A549 (cell line): ENCODE measurements around the gene CCDC127. TPM values are rescaled to one million over a fixed set of nuclear protein-coding genes. Genes with fewer than 3 reads are reported as not detected.
"Not testable (repeated sequence)": the region's sequence is repeated elsewhere in the genome, so short reads cannot be mapped to it uniquely, and the experiment has no call there.

ENCODE experiments used
- ATAC-seq, 2 experiments: fragments of 200-7000 bp in 1 of 2; fragments of >200 bp in 1 of 2; cut with Nextera tagmentation in 1 of 2; cut with Tn5 transposase in 1 of 2; 3 replicates each; pipeline versions ENCODE4 v1.8.0 to v1.9.1; 2018 to 2020; ENCODE audit warnings: mild to moderate bottlenecking in 1 of 2, moderate library complexity in 1 of 2
- CTCF ChIA-PET: fragments of 300-600 bp; sonication (Branson Sonifier 250); formaldehyde crosslinking; extraction: SDS; loops from one replicate; lab custom pipeline; 2021; ENCODE audit warnings: antibody characterized with exemption, inconsistent platforms; lab: Yijun Ruan, JAX
- POLR2A ChIA-PET: fragments of 350-600 bp; formaldehyde crosslinking; extraction: SDS; loops from one replicate; lab custom pipeline; 2021; ENCODE audit warnings: antibody characterized with exemption, inconsistent platforms; lab: Yijun Ruan, JAX
- DNase-seq, 2 experiments: peaks; one replicate each; pipeline versions ENCODE4 v3.0.0 to v3.0.0-alpha.2; 2011 to 2016; ENCODE audit warnings: low read depth in 1 of 2, low spot score in 1 of 2
- FAIRE-seq: peaks from 2 replicates; lab custom pipeline; 2011; peaks lifted over from hg19 to GRCh38; lab: Jason Lieb, UNC
- H3K27ac ChIP-seq, 2 experiments: fragments of >200 bp; sonication (Bioruptor Twin); formaldehyde crosslinking; 3 replicates each; pipeline ENCODE4 v1.5.1; 2016 to 2017
- H3K4me1 ChIP-seq: fragments of >200 bp; sonication (Bioruptor Twin); formaldehyde crosslinking; 3 replicates; pipeline ENCODE4 v1.6.1; 2016
- H3K4me2 ChIP-seq: fragments of >200 bp; sonication (Bioruptor Twin); formaldehyde crosslinking; 3 replicates; pipeline ENCODE4 v1.6.1; 2016
- H3K4me3 ChIP-seq: fragments of >200 bp; sonication (Bioruptor Twin); formaldehyde crosslinking; 3 replicates; pipeline ENCODE4 v1.5.1; 2016
- H3K9me3 ChIP-seq: fragments of >200 bp; sonication (Bioruptor Twin); formaldehyde crosslinking; 3 replicates; pipeline ENCODE4 v1.6.1; 2016
- ATOH8 ChIP-seq: fragments of 250-450 bp; sonication (Bioruptor Pico); IDR thresholded peaks from 2 replicates; pipeline ENCODE4 v1.5.0; 2020; ENCODE audit warnings: low read depth, mild to moderate bottlenecking, moderate library complexity
- BCL3 ChIP-seq: fragments of >200 bp; sonication (Bioruptor Twin); formaldehyde crosslinking; IDR thresholded peaks from 3 replicates; pipeline ENCODE4 v1.6.1; 2016
- EHMT2 ChIP-seq: fragments of 200-600 bp; sonication (generic); IDR thresholded peaks from 2 replicates; pipeline ENCODE4 v1.6.1; 2016; ENCODE audit warnings: antibody characterized with exemption, low read depth, mild to moderate bottlenecking, moderate library complexity
- ELK1 ChIP-seq: fragments of 150-350 bp; IDR thresholded peaks from 2 replicates; pipeline ENCODE4 v1.6.1; 2014; ENCODE audit warnings: low read depth, mild to moderate bottlenecking, low read length
- EP300 ChIP-seq, 2 experiments: fragments of >200 bp; sonication (Bioruptor Twin); formaldehyde crosslinking; IDR thresholded peaks; 2 replicates in 1 of 2; 3 replicates in 1 of 2; pipeline ENCODE4 v1.6.1; 2016 to 2017
- ESRRA ChIP-seq: fragments of 150-350 bp; IDR thresholded peaks from 2 replicates; pipeline ENCODE4 v1.6.1; 2014; ENCODE audit warnings: mild to moderate bottlenecking, low read length, borderline replicate concordance
- FOSL2 ChIP-seq, 2 experiments: fragments of 450-650 bp in 1 of 2; fragments of >200 bp in 1 of 2; sonication (Bioruptor Twin) in 1 of 2; formaldehyde crosslinking; IDR thresholded peaks; 2 replicates each; pipeline versions ENCODE4 v1.5.0 to v1.6.1; 2016 to 2020; ENCODE audit warnings: mild to moderate bottlenecking in 1 of 2, moderate library complexity in 1 of 2
- HES2 ChIP-seq: fragments of >200 bp; sonication (Bioruptor Twin); formaldehyde crosslinking; IDR thresholded peaks from 2 replicates; pipeline ENCODE4 v1.6.1; 2016
- HMGXB4 ChIP-seq: fragments of 250-450 bp; sonication (Bioruptor Pico); IDR thresholded peaks from 2 replicates; pipeline ENCODE4 v1.5.0; 2021; ENCODE audit warnings: mild to moderate bottlenecking, moderate library complexity, borderline replicate concordance
- JUNB ChIP-seq: fragments of >200 bp; sonication (Bioruptor Twin); formaldehyde crosslinking; IDR thresholded peaks from 2 replicates; pipeline ENCODE4 v1.6.1; 2016
- KDM5A ChIP-seq: fragments of 200-600 bp; sonication (generic); IDR thresholded peaks from 2 replicates; pipeline ENCODE4 v1.6.1; 2016; ENCODE audit warnings: antibody characterized with exemption, mild to moderate bottlenecking
- NR3C1 ChIP-seq: fragments of >200 bp; sonication (Bioruptor Twin); formaldehyde crosslinking; IDR thresholded peaks from 3 replicates; pipeline ENCODE4 v1.6.1; 2017
- PHF8 ChIP-seq: fragments of 200-600 bp; sonication (generic); IDR thresholded peaks from 2 replicates; pipeline ENCODE4 v1.6.1; 2016; ENCODE audit warnings: low read depth, mild to moderate bottlenecking, antibody characterized with exemption, moderate library complexity, borderline replicate concordance
- POLR2AphosphoS2 ChIP-seq: conservative IDR thresholded peaks from 2 replicates; pipeline ENCODE4 v1.6.1; 2012; ENCODE audit warnings: low read length, improper control_type of control experiment, inconsistent platforms
- RCOR1 ChIP-seq: fragments of 150-350 bp; IDR thresholded peaks from 2 replicates; pipeline ENCODE4 v1.6.1; 2014; ENCODE audit warnings: antibody characterized with exemption, low read length, low read depth
- TFCP2L1 ChIP-seq: fragments of 250-450 bp; sonication (Bioruptor Pico); IDR thresholded peaks from 2 replicates; pipeline ENCODE4 v1.5.0; 2021; ENCODE audit warnings: mild to moderate bottlenecking
- ZC3H11A ChIP-seq: fragments of 450-650 bp; IDR thresholded peaks from 2 replicates; pipeline ENCODE4 v1.6.1; 2014; ENCODE audit warnings: antibody characterized with exemption, mild to moderate bottlenecking
- WGBS: methylation state at CpG from one replicate; pipeline ENCODE4 v1.1.6; 2017; ENCODE audit errors: missing lambda C conversion rate; 5-methylcytosine and 5-hydroxymethylcytosine counted together
- polyA plus RNA-seq, 4 experiments: library from polyadenylated mRNA; depleted of rRNA in 3 of 4; stranded (reverse); fragments of >200 nt; fragmentation: RNase III in 1 of 4; extraction: RNeasy Plus Mini Kit Qiagen cat#74134 plus additional on column Dnase treatment in 1 of 4; gene quantifications; 2 replicates in 3 of 4; 3 replicates in 1 of 4; pipeline ENCODE4 v1.2.3, GENCODE V29; 2011 to 2017

CCDC127 gene
- polyA plus RNA-seq, 2 of the 4 experiments (the other 2 are of a cell fraction) = 5.1 to 6.2 TPM

- TF ChIP-seq ATOH8 (no peak), HES2 (no peak), RCOR1 (no peak), JUNB (no peak), POLR2AphosphoS2 (no peak), TFCP2L1 (CRISPR knock-in tag) (no peak), FOSL2 (IDR thresholded peaks at IDR 0.05) (no peak), FOSL2 (CRISPR knock-in tag; IDR thresholded peaks at IDR 0.05) (no peak)
Observed at GRCh38 chr5:199197-199949, 18.6 kb downstream of the CCDC127 start (continued).

GRCh38 chr5:198516-199196 is 19.3 kb downstream of the CCDC127 start:
- H3K27ac ChIP-seq = no peak overlapping the region
- no peak overlapping the region for H3K4me2 ChIP-seq
- H3K4me3 ChIP-seq = no peak overlapping the region
- 95% methylated on average over 18 of the region's 21 CpGs for WGBS
- no peaks in the 10 kb centered on the region for H3K4me1 ChIP-seq
- TF ChIP-seq EHMT2 (no peak), ELK1 (no peak), NR3C1 (no peak), RCOR1 (no peak), EP300 (IDR thresholded peaks at IDR 0.05) (no peak), JUNB (no peak), ZC3H11A (no peak), PHF8 (no peak), BCL3 (no peak), KDM5A (no peak)
- H3K9me3 ChIP-seq = no peaks in the 10 kb centered on the region
- POLR2A ChIA-PET = no interaction called here
- CTCF ChIA-PET = interaction anchor here (0.6 to 1.1 kb wide), 2 partner anchors 11 to 28 kb away, joined by 3 to 4 read pairs; no protein-coding TSS in a partner anchor
- ATAC-seq (no peak), FAIRE-seq (no peak), DNase-seq (no peak)

GRCh38 chr5:197892-198489 is 20.0 kb downstream of the CCDC127 start:
- FAIRE-seq = no peak
- no peak for TF ChIP-seq HMGXB4 (CRISPR knock-in tag)
- no peak for TF ChIP-seq ESRRA
- no peaks in the 10 kb centered on the region for H3K4me1 ChIP-seq
- H3K4me2 ChIP-seq = no peak overlapping the region
- peak in 1 of 2 experiments; percentile 40; a peak in 1 of 6 replicates for ATAC-seq
- ChIA-PET POLR2A (no interaction called here), CTCF (interaction anchor here (0.6 to 1.1 kb wide), 2 partner anchors 12 to 29 kb away, joined by 3 to 4 read pairs; no protein-coding TSS in a partner anchor)
- H3K27ac ChIP-seq = no peak overlapping the region
- H3K4me3 ChIP-seq = no peak overlapping the region
- WGBS = 88% methylated on average over 9 of the region's 12 CpGs
- DNase-seq = no peak
- no peaks in the 10 kb centered on the region for H3K9me3 ChIP-seq

GRCh38 chr5:197031-197430 is 20.9 kb downstream of the CCDC127 start:
- H3K4me2 ChIP-seq, ATAC-seq, FAIRE-seq, H3K4me3 ChIP-seq, DNase-seq, H3K27ac ChIP-seq, POLR2A ChIA-PET, CTCF ChIA-PET, H3K9me3 ChIP-seq, H3K4me1 ChIP-seq: not testable (repeated sequence)
- WGBS = 74% methylated on average over 18 of the region's 18 CpGs
